ENCODE data around the gene STX7. TPM values are rescaled to one million over a fixed set of nuclear protein-coding genes. Genes with fewer than 3 reads are reported as not detected.

Gene STX7
- total RNA-seq, 1 experiment from 2014 or later, result 25.6 TPM

DNA sequence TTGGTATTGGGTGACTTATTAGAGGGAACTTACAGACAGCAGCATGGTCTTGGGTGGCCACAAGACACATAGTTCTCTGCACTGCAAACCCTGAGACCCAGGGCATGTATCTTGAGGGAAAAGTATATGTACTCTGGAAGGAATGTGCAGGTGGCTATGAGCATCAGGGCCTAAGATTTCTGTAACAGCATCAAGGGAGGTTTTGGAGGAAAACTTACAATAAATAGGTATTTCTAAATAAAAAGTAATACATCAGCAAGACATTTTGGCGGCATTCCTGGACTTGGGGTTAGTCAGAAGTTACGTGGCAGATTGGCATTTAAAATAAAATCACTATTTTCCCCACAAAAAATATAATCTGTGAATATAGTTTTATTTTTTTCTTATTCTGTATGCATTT lies 8.0 kb upstream of the STX7 start (continued):
- TF ChIP-seq, protein P1, sequence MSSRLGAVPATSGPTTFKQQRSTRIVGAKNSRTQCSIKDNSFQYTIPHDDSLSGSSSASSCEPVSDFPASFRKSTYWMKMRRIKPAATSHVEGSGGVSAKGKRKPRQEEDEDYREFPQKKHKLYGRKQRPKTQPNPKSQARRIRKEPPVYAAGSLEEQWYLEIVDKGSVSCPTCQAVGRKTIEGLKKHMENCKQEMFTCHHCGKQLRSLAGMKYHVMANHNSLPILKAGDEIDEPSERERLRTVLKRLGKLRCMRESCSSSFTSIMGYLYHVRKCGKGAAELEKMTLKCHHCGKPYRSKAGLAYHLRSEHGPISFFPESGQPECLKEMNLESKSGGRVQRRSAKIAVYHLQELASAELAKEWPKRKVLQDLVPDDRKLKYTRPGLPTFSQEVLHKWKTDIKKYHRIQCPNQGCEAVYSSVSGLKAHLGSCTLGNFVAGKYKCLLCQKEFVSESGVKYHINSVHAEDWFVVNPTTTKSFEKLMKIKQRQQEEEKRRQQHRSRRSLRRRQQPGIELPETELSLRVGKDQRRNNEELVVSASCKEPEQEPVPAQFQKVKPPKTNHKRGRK (CRISPR knock-in tag; IDR thresholded peaks at IDR 0.05; ENCODE audit: borderline replicate concordance), result no peak

DNA sequence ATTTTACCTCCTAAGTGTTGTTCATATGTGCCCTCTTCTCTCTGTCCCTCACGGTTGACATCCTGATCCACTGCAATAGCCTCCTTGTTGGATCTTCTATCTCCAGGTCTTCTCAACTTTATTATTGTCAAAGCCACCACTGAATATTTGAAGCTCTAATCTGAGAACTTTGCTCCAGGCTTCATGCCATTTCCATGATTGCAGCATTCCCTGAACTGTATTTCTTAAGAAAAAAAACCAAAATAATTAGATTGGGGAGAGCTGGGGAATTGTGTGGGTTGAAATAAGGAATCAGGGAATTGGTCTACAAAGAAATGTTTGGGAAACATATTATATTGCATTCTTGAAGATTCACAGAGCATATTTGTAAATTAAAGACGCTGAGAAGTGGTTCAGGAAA lies 2.5 kb upstream of the STX7 start:
- TF ChIP-seq, protein P2, sequence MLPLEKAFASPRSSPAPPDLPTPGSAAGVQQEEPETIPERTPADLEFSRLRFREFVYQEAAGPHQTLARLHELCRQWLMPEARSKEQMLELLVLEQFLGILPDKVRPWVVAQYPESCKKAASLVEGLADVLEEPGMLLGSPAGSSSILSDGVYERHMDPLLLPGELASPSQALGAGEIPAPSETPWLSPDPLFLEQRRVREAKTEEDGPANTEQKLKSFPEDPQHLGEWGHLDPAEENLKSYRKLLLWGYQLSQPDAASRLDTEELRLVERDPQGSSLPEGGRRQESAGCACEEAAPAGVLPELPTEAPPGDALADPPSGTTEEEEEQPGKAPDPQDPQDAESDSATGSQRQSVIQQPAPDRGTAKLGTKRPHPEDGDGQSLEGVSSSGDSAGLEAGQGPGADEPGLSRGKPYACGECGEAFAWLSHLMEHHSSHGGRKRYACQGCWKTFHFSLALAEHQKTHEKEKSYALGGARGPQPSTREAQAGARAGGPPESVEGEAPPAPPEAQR (CRISPR knock-in tag; IDR thresholded peaks at IDR 0.05), result no peak
- TF ChIP-seq RORB (CRISPR knock-in tag; IDR thresholded peaks at IDR 0.05) (no peak), ZNF138 (CRISPR knock-in tag; conservative IDR thresholded peaks at IDR 0.05) (no peak), ZNF396 (CRISPR knock-in tag; IDR thresholded peaks at IDR 0.05; ENCODE audit: borderline replicate concordance) (no peak), NR2C2 (CRISPR knock-in tag; IDR thresholded peaks at IDR 0.05) (no peak), FOXJ3 (CRISPR knock-in tag; IDR thresholded peaks at IDR 0.05; ENCODE audit: borderline replicate concordance) (no peak), ZNF232 (CRISPR knock-in tag; IDR thresholded peaks at IDR 0.05) (no peak)
- TF ChIP-seq, protein P3, sequence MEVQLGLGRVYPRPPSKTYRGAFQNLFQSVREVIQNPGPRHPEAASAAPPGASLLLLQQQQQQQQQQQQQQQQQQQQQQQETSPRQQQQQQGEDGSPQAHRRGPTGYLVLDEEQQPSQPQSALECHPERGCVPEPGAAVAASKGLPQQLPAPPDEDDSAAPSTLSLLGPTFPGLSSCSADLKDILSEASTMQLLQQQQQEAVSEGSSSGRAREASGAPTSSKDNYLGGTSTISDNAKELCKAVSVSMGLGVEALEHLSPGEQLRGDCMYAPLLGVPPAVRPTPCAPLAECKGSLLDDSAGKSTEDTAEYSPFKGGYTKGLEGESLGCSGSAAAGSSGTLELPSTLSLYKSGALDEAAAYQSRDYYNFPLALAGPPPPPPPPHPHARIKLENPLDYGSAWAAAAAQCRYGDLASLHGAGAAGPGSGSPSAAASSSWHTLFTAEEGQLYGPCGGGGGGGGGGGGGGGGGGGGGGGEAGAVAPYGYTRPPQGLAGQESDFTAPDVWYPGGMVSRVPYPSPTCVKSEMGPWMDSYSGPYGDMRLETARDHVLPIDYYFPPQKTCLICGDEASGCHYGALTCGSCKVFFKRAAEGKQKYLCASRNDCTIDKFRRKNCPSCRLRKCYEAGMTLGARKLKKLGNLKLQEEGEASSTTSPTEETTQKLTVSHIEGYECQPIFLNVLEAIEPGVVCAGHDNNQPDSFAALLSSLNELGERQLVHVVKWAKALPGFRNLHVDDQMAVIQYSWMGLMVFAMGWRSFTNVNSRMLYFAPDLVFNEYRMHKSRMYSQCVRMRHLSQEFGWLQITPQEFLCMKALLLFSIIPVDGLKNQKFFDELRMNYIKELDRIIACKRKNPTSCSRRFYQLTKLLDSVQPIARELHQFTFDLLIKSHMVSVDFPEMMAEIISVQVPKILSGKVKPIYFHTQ (CRISPR knock-in tag; IDR thresholded peaks at IDR 0.05), result no peak
- TF ChIP-seq, protein P4, sequence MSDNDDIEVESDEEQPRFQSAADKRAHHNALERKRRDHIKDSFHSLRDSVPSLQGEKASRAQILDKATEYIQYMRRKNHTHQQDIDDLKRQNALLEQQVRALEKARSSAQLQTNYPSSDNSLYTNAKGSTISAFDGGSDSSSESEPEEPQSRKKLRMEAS (CRISPR knock-in tag; IDR thresholded peaks at IDR 0.05), result no peak
- TF ChIP-seq, protein P5, sequence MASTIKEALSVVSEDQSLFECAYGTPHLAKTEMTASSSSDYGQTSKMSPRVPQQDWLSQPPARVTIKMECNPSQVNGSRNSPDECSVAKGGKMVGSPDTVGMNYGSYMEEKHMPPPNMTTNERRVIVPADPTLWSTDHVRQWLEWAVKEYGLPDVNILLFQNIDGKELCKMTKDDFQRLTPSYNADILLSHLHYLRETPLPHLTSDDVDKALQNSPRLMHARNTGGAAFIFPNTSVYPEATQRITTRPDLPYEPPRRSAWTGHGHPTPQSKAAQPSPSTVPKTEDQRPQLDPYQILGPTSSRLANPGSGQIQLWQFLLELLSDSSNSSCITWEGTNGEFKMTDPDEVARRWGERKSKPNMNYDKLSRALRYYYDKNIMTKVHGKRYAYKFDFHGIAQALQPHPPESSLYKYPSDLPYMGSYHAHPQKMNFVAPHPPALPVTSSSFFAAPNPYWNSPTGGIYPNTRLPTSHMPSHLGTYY (CRISPR knock-in tag; IDR thresholded peaks at IDR 0.05), result no peak
- TF ChIP-seq, protein P6, sequence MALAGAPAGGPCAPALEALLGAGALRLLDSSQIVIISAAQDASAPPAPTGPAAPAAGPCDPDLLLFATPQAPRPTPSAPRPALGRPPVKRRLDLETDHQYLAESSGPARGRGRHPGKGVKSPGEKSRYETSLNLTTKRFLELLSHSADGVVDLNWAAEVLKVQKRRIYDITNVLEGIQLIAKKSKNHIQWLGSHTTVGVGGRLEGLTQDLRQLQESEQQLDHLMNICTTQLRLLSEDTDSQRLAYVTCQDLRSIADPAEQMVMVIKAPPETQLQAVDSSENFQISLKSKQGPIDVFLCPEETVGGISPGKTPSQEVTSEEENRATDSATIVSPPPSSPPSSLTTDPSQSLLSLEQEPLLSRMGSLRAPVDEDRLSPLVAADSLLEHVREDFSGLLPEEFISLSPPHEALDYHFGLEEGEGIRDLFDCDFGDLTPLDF (CRISPR knock-in tag; IDR thresholded peaks at IDR 0.05), result no peak
- DNase-seq (ENCODE audit: low spot score) (no peak), ATAC-seq (no peak)
- H3K4me3 Mint-ChIP-seq, result no peak overlapping the region
- H3K27me3 Mint-ChIP-seq (ENCODE audit: low read depth), result peaks cover 18% of the 10 kb centered on the region
- CTCF ChIA-PET, result no interaction called here
- H3K4me1 Mint-ChIP-seq, result peaks cover 22% of the 10 kb centered on the region
- POLR2A ChIA-PET, result interaction anchor here (0.6 kb wide), 1 partner anchor 1617 kb away, joined by 6 read pairs; no protein-coding TSS in a partner anchor
- H3K27ac Mint-ChIP-seq, result no peak overlapping the region
- no peaks in the 10 kb centered on the region for H3K36me3 Mint-ChIP-seq
- no peaks in the 10 kb centered on the region for H3K9me3 Mint-ChIP-seq

DNA sequence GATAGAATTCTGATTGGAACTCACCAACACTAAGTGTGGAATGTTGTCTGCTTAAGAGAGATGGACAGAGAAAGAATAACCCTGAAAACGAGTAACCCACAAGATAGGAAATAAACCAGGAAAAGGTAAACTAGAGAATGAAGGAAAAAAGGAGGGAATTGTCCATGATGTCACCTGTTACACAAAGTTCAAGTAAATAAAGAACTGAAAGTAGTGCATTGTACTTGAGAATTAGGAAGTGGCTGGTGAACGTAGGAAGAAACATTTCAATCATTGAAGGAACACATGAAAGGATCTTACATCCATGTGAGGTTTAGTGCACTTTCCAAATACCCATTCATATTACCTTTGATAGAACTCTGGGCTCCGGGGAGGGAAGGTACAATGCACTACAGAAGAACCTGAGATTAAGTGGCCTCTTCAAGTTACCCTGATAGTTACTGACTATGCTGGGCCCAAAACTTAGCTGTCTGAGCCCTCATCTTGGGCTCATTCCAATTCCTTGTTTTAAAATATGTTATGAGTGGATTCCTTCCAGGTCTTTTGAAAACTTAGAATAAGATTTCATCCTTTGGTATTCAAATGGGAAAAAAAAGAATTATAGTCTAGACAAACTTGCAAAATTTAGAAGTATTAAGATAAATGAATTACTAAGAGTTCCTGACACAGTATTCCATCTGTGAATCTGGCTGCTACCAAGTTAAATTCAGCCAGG lies 1.1 kb upstream of the STX7 start:
- no peak overlapping the region for H3K27ac Mint-ChIP-seq

More for the DNA sequence above, 1.1 kb upstream of the STX7 start:
- Mint-ChIP-seq H3K27me3 (ENCODE audit: low read depth) (peaks cover 18% of the 10 kb centered on the region), H3K9me3 (no peaks in the 10 kb centered on the region), H3K36me3 (no peaks in the 10 kb centered on the region), H3K4me1 (peaks cover 22% of the 10 kb centered on the region), H3K4me3 (peak overlapping the region; percentile 92)
- no peak for ATAC-seq
- no peak for DNase-seq (ENCODE audit: low spot score)
- ChIA-PET POLR2A (no interaction called here), CTCF (interaction anchor here (0.8 to 2.1 kb wide), 6 partner anchors 13 to 284 kb away, joined by 3 to 12 read pairs (median 7); partner anchors contain the start of gene SLC18B1)
- no peak for TF ChIP-seq NFYB (CRISPR knock-in tag; conservative IDR thresholded peaks at IDR 0.05; ENCODE audit: low read depth)
- TF ChIP-seq, protein P7, sequence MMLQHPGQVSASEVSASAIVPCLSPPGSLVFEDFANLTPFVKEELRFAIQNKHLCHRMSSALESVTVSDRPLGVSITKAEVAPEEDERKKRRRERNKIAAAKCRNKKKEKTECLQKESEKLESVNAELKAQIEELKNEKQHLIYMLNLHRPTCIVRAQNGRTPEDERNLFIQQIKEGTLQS (CRISPR knock-in tag; conservative IDR thresholded peaks at IDR 0.05), result no peak
- no peak for TF ChIP-seq ZNF121 (CRISPR knock-in tag; IDR thresholded peaks at IDR 0.05)
- no peak for TF ChIP-seq ZNF138 (CRISPR knock-in tag; conservative IDR thresholded peaks at IDR 0.05)
- 0 out of 2 replicates have a peak, but pooled peaks have one; percentile 1 for TF ChIP-seq GABPB1 (CRISPR knock-in tag; IDR thresholded peaks at IDR 0.05)
- no peak for TF ChIP-seq ZNF317 (CRISPR knock-in tag; IDR thresholded peaks at IDR 0.05; ENCODE audit: borderline replicate concordance, low read depth)

All from WTC11 (cell line).